ELR (cell line): ENCODE measurements around the gene RPS19BP1.
"Not testable (repeated sequence)": the region's sequence is repeated elsewhere in the genome, so short reads cannot be mapped to it uniquely, and the experiment has no call there.

Experiments used
- DNase-seq: peaks from one replicate; pipeline ENCODE4 v3.0.0-alpha.2; 2015; ENCODE audit warnings: low read depth

RPS19BP1 gene

DNA sequence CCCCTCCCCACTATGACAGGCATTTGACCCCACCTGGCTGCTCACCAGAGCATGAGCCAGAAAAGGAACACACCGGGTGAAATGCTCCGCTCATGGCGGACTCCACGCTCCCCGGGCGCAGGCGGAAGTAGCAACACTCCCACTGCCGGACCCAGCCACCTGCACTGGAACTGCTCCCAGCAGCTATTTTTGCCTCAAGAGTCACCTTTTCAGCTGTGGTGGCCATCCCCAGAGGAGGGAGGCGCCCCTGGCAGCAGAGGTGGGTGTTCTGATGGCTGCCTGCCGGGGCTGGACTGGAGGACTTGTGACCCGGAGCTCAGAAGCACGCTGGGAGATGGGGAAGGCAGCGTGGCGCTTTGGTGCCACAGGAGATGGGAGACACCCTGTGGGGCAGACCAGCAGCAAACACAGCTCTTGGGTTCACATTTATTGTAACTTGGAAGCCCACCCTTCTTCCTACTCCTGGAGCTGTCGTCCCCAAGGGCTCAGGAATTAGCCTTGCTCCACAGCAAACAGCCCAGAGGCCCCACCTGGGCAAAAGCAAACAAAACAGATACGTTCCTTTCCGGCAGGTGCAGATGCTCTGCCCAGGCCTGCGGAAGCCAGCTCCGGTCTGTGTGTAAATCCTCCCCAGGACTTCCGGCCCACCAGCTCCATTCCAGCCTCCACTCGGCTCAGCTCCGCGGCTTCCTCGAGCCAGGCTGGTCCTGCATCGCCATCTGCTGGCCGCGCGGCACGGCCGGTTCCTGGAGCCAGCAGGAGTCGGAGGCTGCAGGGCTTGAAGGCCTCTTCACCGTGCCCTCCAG is 3.7 kb downstream of the RPS19BP1 start:
- peak; percentile 93 for DNase-seq

DNA sequence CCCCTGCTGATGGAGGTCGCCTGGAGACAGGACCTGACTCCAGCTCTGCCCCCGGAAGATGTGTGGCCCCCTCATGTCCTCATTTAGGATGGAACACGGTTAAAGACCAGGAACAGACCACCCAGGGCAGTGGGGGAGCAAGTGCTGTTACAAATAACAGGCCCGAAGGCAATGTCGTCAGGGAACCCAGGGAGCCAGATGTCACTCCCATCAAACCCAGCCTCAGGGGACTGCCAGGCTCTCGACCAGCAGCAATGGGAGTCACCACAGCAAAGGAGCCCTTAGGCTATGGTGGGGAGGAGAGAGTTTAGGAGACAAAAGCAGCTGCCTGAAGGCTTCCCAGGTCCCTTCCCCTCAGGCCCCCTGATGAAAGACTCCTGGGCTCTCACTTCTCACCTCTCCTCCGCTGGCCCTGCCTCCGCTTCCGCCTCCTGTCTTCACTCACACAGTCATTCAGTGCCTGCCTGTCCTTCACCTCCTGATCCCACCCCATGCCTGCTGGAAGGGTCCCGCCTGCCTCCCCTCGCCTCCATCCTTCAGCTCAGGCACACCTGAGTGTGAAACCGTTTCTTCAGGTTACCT is 4.4 kb downstream of the RPS19BP1 start:
- DNase-seq, result peak; percentile 45

DNA sequence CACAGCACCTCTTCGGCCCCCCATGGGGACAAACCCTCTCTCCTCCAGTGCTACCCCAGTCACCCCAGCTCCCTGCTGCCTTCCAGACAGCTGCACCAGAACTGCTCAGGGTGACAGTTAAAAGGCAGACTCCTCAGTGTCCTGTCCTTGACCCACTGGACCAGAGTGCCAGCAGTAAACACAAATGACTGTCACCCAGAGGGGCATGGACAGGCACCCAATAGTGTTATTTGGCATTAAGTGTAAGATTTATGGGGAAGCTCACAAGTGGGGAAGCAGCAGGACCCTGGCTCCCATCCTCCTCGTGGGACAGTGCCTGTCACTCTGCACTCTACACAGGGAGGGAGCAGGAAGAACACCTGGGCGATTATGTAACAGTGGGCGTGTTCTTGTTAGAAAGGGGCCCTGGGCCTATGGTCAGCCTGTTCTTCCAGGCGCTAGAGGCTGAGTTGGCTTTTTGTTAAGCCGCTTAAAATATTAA is 5.0 kb downstream of the RPS19BP1 start:
- no peak for DNase-seq

DNA sequence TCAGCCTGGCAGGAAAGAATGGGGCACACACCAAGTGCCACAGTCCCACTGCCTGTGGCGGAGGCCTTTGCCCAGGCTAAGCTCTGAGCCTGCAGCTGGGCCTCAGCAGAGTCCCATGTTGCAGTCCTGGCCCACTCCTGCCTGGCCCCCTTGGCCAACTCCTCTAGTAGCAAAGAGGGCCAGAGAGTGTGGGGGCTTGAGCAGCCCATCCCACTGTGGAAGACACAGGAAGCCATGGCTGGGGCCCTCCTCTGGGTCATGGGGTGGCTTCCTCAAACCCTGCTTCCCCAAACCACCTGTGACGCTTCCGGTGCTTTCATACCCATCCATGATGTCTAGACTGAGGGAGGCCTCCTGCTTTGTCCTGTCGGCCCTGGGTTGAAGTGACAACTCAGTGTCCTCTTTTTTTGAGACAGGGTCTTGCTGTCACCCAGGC is 5.8 kb downstream of the RPS19BP1 start:
- DNase-seq, result no peak

DNA sequence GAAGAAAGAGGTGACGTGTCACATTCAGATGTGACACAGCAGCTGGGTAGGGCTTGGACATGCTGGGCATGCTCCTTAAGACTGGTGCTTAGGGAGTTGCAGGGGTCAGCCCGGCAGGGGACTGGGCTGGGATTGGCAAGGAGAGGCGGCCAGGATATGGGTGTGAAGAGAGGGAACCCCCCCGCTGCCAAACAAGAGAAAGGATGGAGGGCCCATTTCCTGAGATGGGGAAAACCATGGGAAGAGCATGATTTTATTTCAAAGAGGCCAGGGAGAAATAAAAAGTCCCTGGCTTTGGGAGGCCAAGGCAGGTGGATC is 6.9 kb downstream of the RPS19BP1 start:
- DNase-seq, result no peak

DNA sequence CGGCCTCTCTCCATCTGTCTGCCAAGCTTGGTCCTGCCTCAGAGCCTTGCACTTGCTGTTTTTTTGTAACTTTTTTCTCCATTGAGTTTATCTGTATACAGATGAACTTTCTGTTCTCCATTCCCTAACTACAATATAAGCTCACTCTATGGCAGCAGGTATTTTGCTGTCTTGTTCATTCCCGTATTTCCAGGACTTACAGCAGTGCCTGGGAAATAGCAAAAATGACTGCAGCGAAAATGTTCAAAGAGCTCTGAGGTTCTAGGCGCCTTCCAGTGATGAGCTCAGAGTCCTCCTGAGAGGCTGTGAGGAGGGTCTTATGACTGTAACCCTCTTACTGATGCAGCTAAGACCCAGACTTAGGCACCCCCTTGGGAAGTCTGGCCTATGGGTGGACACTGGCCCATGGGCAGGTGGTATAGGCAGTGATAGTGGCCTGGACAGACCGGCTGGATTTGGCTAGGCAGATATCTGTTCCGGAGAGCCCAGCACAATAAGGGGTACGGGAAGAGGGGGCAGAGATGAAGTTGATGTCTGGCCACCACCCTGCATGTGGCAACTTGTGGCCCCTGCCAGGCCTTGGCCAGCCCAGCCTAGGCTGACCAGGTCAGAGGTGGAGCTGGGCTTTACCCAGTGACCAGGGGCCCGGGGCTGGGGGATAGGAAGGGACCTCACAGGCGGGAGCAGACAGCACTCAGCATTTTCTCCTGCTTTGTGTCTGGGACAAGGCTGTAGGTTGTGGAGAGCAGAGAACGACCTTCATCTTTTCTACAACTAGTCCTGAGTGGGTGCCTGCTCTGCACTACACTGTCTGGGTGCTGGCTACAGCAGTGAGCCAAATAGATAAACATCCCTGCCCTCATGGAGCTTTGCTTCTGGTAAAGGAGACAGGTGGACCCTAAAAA is 7.5 kb downstream of the RPS19BP1 start:
- DNase-seq, result peak; percentile 40

DNA sequence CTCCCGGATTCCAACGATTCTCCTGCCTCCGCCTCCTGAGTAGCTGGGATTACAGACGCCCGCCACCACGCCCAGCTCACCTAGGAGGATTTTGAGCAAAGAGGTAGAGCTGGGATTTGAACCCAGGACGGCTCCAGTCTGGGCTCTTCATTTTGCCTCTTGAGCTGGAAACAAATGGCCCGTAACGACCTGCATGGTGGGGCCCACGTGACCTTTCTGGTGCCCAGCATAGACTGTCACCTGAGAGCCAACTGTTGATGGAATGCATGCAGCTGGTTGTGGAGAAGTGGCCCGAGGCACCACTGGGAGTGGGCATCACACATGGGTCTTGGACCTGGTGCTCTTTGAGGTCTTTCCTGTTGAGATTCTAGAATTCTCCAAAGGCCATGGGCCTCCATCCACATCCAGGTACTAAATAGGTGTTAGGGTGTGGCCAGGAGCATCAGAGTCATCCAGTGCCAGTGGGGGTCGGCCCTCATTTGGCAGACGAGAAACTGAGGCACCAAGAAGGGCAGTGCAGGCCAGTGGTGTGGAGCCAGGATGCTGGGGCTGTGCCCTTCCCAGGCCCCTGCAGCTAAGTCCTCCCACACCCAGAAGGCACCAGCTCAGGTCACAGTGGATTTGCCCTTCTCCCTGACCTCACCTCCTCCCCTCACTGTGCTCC is 8.3 kb downstream of the RPS19BP1 start:
- DNase-seq, result no peak

DNA sequence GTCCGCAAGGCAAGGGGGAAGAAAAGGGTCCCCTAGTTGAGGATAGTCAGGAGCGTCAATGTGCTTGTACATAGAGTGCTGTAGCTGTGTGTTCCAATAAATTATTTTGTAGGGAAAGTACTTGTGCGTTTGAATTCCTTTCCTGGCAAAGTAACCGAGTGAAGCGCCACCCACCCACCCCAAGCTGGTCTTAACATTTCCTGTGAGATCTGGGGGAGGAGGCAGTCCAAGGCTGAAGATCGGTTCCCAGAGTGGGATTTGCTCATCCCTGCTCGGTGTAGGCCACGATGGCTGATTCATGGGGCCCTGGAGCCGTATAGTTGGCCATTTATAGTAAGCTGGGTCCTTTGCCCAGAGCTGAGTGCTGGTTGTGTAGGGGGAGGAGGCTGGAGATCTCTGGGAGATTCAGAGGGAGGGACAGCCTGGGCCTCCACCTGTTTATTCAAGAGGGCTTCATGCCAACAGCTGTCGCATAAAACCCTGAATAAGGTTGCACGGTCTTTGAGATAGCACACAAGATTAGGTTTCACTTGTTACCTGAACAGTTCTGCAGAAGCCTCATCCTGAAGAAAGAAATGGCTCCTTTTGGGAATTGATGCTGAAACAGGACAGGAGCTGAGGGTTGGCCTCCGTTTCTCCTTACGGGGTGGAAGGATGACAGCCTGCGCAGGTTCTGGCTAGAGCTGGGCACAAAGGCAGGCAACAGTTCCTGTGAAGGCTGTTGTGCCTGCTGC is 9.8 kb downstream of the RPS19BP1 start:
- DNase-seq, result peak; percentile 80

DNA sequence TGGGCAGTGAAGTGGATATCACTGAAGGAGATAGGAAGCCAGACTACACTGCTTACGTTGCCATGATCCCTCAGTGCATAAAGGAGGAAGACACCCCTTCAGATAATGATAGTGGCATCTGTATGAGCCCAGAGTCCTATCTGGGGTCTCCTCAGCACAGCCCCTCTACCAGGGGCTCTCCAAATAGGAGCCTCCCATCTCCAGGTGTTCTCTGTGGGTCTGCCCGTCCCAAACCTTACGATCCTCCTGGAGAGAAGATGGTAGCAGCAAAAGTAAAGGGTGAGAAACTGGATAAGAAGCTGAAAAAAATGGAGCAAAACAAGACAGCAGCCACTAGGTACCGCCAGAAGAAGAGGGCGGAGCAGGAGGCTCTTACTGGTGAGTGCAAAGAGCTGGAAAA is 10.5 kb downstream of the RPS19BP1 start:
- DNase-seq, result not testable (repeated sequence)

DNA sequence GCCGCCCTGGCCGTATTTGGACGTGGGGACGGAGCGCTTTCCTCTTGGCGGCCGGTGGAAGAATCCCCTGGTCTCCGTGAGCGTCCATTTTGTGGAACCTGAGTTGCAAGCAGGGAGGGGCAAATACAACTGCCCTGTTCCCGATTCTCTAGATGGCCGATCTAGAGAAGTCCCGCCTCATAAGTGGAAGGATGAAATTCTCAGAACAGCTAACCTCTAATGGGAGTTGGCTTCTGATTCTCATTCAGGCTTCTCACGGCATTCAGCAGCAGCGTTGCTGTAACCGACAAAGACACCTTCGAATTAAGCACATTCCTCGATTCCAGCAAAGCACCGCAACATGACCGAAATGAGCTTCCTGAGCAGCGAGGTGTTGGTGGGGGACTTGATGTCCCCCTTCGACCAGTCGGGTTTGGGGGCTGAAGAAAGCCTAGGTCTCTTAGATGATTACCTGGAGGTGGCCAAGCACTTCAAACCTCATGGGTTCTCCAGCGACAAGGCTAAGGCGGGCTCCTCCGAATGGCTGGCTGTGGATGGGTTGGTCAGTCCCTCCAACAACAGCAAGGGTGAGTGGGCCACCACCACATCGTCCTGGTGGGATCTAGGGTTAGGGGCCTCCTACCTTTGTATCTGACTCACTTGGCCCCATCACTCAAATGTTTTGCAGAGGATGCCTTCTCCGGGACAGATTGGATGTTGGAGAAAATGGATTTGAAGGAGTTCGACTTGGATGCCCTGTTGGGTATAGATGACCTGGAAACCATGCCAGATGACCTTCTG is 11.3 kb downstream of the RPS19BP1 start:
- DNase-seq, result not testable (repeated sequence)

DNA sequence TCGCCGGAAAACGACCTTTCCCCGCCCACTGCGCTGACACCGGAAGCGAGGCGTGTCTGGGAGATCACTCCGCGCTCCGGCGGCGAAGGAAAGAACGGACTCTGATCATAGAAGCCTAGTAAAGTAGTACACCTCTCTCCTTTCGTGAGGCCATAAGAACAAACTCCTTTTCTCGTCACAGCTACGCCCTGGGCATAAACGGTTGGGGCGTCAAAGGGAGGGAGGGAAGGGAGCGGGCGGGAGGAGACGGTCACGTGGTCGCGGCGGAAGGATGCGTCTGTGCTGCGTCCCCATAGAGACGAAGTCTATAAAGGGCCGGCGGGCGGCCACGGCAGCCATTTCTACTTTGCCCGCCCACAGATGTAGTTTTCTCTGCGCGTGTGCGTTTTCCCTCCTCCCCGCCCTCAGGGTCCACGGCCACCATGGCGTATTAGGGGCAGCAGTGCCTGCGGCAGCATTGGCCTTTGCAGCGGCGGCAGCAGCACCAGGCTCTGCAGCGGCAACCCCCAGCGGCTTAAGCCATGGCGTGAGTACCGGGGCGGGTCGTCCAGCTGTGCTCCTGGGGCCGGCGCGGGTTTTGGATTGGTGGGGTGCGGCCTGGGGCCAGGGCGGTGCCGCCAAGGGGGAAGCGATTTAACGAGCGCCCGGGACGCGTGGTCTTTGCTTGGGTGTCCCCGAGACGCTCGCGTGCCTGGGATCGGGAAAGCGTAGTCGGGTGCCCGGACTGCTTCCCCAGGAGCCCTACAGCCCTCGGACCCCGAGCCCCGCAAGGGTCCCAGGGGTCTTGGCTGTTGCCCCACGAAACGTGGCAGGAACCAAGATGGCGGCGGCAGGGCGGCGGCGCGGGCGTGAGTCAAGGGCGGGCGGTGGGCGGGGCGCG is 12.1 kb downstream of the RPS19BP1 start, which contains the start of gene ATF4:
Gene ATF4 (plus strand): TSS at position 337 of the 880 bp plus-strand sequence. CDS start 884 bp downstream, outside the sequence.
- DNase-seq, result peak; percentile 77

DNA sequence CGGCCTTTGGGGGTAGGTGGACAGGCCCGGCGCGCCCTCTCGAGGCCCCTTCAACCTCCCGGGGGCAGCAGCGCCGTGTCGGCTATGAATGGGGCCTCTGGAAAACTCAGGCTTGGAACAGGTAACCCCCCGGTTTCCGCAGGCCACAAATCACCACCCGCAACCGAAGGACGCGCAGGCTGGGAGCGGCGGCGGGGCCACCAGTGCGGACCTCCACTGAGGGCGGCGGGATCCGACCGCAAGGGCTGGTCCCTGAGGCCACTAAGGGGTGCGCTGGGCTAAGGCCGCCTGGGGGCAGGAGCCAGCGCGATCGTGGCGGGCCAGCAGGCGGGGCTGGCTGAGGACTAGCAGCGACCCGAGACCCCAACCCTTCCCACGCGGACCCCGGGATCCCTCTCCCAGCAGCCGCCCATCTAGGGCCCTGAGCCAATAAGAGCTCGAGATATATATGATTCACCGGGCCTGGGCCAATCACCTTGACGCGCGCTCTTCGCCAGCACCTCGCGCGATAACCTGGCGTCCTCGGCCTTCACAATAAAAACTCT is 12.8 kb downstream of the RPS19BP1 start:
- DNase-seq, result peak; percentile 100

DNA sequence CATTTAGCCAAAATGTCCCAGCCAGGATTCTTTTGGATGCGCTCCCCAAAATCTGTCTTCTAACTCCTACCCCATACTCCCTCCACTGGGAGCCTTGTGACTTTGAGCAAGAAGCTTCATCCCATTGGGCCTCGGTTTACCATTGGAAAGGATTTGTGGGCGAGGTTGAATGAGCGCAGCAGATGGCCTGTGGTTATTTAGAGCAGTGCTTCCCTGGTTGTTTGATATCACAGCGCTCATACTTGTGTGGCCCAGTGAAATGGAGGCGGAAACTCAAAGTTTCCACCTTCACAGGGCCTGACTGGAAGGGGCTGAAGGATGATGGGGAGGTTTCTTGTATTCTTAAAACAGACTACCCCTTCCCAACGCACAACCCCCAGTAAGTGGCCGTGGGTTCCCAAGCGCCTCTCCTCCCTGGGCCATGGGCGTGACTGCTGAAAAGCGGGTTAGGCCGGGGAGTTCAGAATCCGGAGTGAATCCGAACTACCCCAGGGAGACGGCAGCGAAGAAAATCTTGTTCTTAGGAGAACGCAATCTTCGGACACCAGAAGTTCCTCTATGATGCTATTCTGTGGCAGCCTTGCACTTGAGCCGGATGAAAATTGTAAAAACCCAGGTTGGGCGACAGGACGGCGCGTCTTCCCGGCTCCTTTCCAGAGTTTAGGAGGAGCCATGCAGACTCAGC is 13.4 kb downstream of the RPS19BP1 start:
- no peak for DNase-seq

DNA sequence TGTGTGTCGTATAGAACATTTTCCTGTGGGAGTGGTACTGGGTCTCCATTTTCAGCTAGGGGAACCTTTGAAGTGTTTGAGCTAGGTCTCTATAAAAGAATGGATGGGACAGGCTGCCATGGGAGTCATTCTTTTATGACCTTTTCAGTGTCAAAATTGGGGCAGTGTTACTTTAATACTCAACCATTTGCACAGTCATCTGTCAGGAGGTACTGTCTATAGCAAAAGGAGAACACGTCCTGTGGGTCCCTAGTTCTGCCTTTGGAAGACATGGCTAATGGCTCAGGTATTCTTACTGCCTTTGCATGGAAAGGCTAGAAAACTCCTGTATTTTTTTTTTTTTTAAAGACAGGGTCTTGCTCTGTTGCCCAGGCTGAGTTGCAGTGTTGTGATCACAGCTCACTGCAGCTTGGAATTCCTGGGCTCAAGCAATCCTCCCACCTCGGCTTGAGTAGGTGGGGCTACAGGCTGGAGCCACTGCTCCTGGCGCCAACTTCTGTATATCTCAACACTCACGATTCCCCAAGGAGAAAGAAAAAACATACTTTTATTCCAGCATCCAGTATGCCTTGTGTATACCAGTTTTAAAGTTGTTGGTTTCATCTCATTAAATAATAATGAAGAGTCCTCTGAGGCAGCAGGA is 14.3 kb downstream of the RPS19BP1 start:
- DNase-seq, result peak; percentile 35

DNA sequence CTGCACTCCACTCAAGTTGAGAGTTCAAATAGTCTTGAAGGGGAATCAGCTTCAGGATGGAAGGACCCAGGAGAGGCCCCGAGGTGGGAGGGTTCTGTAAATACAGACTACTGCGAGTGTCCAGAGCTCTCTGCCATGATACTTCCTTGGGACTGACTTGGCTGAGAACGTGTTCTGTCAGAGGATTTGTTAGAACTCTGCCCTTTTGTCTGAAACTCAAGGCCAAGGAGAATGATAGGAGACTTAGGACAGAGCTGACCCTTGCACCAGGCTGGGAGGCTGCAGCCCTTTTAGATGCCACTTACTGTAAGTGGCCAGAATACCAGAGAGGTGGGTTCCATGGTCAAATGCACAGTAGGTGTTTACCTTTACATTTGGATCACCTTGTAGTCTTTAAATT is 15.1 kb downstream of the RPS19BP1 start:
- no peak for DNase-seq

DNA sequence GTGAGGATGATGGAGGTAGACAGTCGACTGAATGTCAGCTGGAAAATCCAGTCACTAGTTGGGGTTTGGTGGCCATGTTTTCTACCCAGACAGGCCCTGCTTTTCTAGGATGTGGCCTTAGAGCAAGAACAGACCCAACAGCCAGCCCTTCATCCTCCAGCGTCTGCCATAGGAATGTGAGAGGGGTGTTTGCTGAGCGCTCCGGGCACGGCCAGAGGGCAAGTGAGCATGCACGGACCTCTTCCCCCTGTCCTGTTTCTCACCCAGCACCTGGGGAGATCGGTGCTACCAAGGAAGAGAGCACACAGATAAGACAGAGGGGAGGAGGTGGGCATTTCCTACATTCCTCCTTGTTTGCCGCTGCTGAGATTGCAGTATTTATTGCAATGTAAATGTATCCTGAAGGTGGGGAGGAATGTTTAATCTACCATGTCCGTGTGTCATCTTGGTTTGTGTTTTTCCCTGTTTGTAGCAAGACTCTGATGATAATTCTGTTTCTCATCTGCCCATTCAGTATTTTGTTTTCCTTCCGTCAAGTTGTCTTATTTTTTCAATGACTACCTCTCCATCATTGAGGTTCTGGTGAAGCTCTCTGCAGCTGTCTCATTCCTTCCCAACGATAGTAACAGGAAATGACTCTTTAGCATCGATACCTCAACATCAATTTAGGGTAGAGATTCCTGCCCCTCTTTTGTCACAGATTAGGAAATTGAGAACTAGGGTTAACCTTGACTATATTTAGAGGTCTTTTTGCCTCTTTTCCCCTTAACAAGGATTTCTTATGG is 17.1 kb downstream of the RPS19BP1 start:
- no peak for DNase-seq

DNA sequence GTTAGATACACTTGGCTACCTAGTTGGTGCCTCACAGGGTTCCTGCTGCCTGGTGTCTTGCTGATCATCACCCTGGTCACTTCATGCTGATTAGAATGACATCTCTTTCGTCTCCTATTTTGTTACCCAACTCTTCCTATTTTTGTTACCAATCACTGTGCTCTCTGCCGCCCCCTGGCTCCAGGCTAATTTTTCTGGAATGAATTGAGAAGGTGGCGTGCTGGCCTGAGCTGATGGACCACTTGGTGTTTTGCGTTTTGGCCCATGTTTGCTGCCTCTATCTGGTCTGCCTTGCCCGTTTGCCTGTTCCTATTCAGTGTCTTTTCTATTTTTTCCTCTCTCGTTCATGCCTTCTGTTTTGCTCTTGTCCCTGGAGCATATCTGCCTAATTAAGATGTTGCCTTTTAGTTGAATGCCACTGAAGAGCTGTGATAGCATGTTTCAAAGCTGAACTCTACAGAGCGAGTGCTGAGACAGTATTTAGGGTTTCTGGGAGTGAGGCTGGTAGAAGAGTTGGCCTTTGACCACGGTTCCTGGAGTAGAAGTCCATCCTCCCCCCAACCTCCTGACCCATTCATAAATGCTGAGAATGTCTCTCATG is 18.1 kb downstream of the RPS19BP1 start:
- DNase-seq, result peak; percentile 61
